Endothelial cell (in vitro differentiated cells): ENCODE results near the gene RPL27. TPM values are rescaled to one million over a fixed set of nuclear protein-coding genes. Genes with fewer than 3 reads are reported as not detected.
"Not testable (repeated sequence)": the region's sequence is repeated elsewhere in the genome, so short reads cannot be mapped to it uniquely, and the experiment has no call there.

Experiments
- DNase-seq: peaks from one replicate; pipeline ENCODE4 v3.0.0; 2021; ENCODE audit warnings: low spot score
- H3K27ac Mint-ChIP-seq: one replicate; pipeline ENCODE4 v1.8.0; 2021; ENCODE audit warnings: mixed read lengths, inconsistent platforms; ENCODE audit not compliant: unreplicated experiment
- H3K27me3 Mint-ChIP-seq: one replicate; pipeline ENCODE4 v1.8.0; 2021; ENCODE audit warnings: mild to moderate bottlenecking, moderate library complexity, mixed read lengths, inconsistent platforms; ENCODE audit not compliant: unreplicated experiment
- H3K36me3 Mint-ChIP-seq: one replicate; pipeline ENCODE4 v1.8.0; 2021; ENCODE audit warnings: mild to moderate bottlenecking, low read depth, mixed read lengths, inconsistent platforms; ENCODE audit not compliant: unreplicated experiment
- H3K4me1 Mint-ChIP-seq: one replicate; pipeline ENCODE4 v1.8.0; 2021; ENCODE audit warnings: mild to moderate bottlenecking, mixed read lengths, inconsistent platforms; ENCODE audit not compliant: unreplicated experiment
- H3K4me3 Mint-ChIP-seq: one replicate; pipeline ENCODE4 v1.8.0; 2021; ENCODE audit warnings: mild to moderate bottlenecking, mixed read lengths, inconsistent platforms; ENCODE audit not compliant: unreplicated experiment
- H3K9me3 Mint-ChIP-seq: one replicate; pipeline ENCODE4 v1.8.0; 2021; ENCODE audit warnings: mixed read lengths, inconsistent platforms; ENCODE audit not compliant: unreplicated experiment
- CTCF ChIP-seq: fragments of 200-600 bp; sonication (generic); IDR thresholded peaks from one replicate; pipeline ENCODE4 v1.5.0; 2021; ENCODE audit warnings: antibody characterized with exemption; ENCODE audit not compliant: unreplicated experiment
- total RNA-seq: library from RNA; stranded (reverse); fragmentation: NEBNext Ultra II Directional; extraction: Animal tissue kit (Norgen Biotek cat#: 25700); gene quantifications from one replicate; pipeline ENCODE4 v1.2.1, GENCODE V29; 2021; ENCODE audit not compliant: unreplicated experiment

The RPL27 gene
- total RNA-seq, 1 donor from 2014 or later = 1,237 TPM

GRCh38 chr17:42985225-42985624 is 13.0 kb upstream of the RPL27 start:
- H3K27me3 Mint-ChIP-seq = peaks cover 6% of the 10 kb centered on the region
- no peaks in the 10 kb centered on the region for H3K9me3 Mint-ChIP-seq
- no peak for TF ChIP-seq CTCF

GRCh38 chr17:42989141-42989540 is 9.1 kb upstream of the RPL27 start:
- Mint-ChIP-seq H3K4me1 (peaks cover 13% of the 10 kb centered on the region), H3K36me3 (peaks cover 37% of the 10 kb centered on the region), H3K27ac (no peak overlapping the region), H3K9me3 (no peaks in the 10 kb centered on the region), H3K27me3 (no peaks in the 10 kb centered on the region), H3K4me3 (peak overlapping the region; percentile 37)
- TF ChIP-seq CTCF = no peak
- DNase-seq = no peak

More at GRCh38 chr17:42985225-42985624, 13.0 kb upstream of the RPL27 start:
- H3K36me3 Mint-ChIP-seq = peaks cover 17% of the 10 kb centered on the region
- H3K4me1 Mint-ChIP-seq = peaks cover 22% of the 10 kb centered on the region
- H3K27ac Mint-ChIP-seq = peak overlapping the region; percentile 48
- no peak overlapping the region for H3K4me3 Mint-ChIP-seq
- DNase-seq = no peak

- TF ChIP-seq CTCF = no peak
- Mint-ChIP-seq H3K9me3 (no peaks in the 10 kb centered on the region), H3K4me3 (peak overlapping the region; percentile 13), H3K36me3 (peaks cover 41% of the 10 kb centered on the region), H3K4me1 (peaks cover 8% of the 10 kb centered on the region), H3K27me3 (no peaks in the 10 kb centered on the region), H3K27ac (no peak overlapping the region)
- DNase-seq = no peak
Observed at GRCh38 chr17:42989726-42990652, 8.2 kb upstream of the RPL27 start.

- H3K4me3 Mint-ChIP-seq = peak overlapping the region; percentile 56
- H3K36me3 Mint-ChIP-seq = peaks cover 38% of the 10 kb centered on the region
- no peak for TF ChIP-seq CTCF
- H3K27me3 Mint-ChIP-seq = no peaks in the 10 kb centered on the region
- no peak overlapping the region for H3K27ac Mint-ChIP-seq
- DNase-seq = no peak
- H3K9me3 Mint-ChIP-seq = no peaks in the 10 kb centered on the region
- peaks cover 9% of the 10 kb centered on the region for H3K4me1 Mint-ChIP-seq
Observed at GRCh38 chr17:42991471-42991870, 6.7 kb upstream of the RPL27 start.

GRCh38 chr17:42992872-42993271 is 5.3 kb upstream of the RPL27 start:
- TF ChIP-seq CTCF = no peak
- Mint-ChIP-seq H3K4me1 (peaks cover 17% of the 10 kb centered on the region), H3K36me3 (peaks cover 38% of the 10 kb centered on the region)

GRCh38 chr17:42993913-42994312 is 4.3 kb upstream of the RPL27 start:
- peaks cover 23% of the 10 kb centered on the region for H3K4me1 Mint-ChIP-seq
- not testable (repeated sequence) for H3K9me3 Mint-ChIP-seq, H3K4me3 Mint-ChIP-seq

More at GRCh38 chr17:42992872-42993271, 5.3 kb upstream of the RPL27 start:
- no peak for DNase-seq
- no peaks in the 10 kb centered on the region for H3K9me3 Mint-ChIP-seq
- H3K27ac Mint-ChIP-seq = no peak overlapping the region
- H3K4me3 Mint-ChIP-seq = no peak overlapping the region
- no peaks in the 10 kb centered on the region for H3K27me3 Mint-ChIP-seq

More at GRCh38 chr17:42993913-42994312, 4.3 kb upstream of the RPL27 start:
- not testable (repeated sequence) for H3K27me3 Mint-ChIP-seq, DNase-seq, H3K27ac Mint-ChIP-seq
- peaks cover 35% of the 10 kb centered on the region for H3K36me3 Mint-ChIP-seq
